ENCODE results near the gene GALM.
"Not testable (repeated sequence)": the region's sequence is repeated elsewhere in the genome, so short reads cannot be mapped to it uniquely, and the experiment has no call there.

The GALM gene

GRCh38 chr2:38713338-38713737 is 47.4 kb downstream of the GALM start:
- DNase-seq, result no peak

GRCh38 chr2:38714941-38715340 is 49.0 kb downstream of the GALM start:
- not testable (repeated sequence) for DNase-seq

- no peak for DNase-seq
Observed at GRCh38 chr2:38716185-38716584, 50.3 kb downstream of the GALM start.

- DNase-seq, result no peak
Observed at GRCh38 chr2:38718601-38719000, 52.7 kb downstream of the GALM start.

GRCh38 chr2:38719706-38720105 is 53.8 kb downstream of the GALM start:
- no peak for DNase-seq

GRCh38 chr2:38720613-38721241 is 54.8 kb downstream of the GALM start:
- DNase-seq, result no peak

GRCh38 chr2:38722271-38723061 is 56.6 kb downstream of the GALM start:
- peak; percentile 77 for DNase-seq

- no peak for DNase-seq
Observed at GRCh38 chr2:38723173-38723572, 57.3 kb downstream of the GALM start.

GRCh38 chr2:38727661-38728060 is 61.7 kb downstream of the GALM start:
- DNase-seq, result no peak

GRCh38 chr2:38728694-38729093 is 62.8 kb downstream of the GALM start:
- DNase-seq, result no peak

GRCh38 chr2:38731090-38731489 is 65.2 kb downstream of the GALM start:
- DNase-seq, result no peak

- no peak for DNase-seq
Observed at GRCh38 chr2:38731684-38732221, 65.8 kb downstream of the GALM start.

GRCh38 chr2:38733300-38733971 is 67.5 kb downstream of the GALM start:
- no peak for DNase-seq

- peak; percentile 41 for DNase-seq
Observed at GRCh38 chr2:38734299-38735058, 68.6 kb downstream of the GALM start.

GRCh38 chr2:38735999-38736320 is 70.0 kb downstream of the GALM start:
- peak; percentile 42 for DNase-seq

- not testable (repeated sequence) for DNase-seq
Observed at GRCh38 chr2:38737000-38737698, 71.2 kb downstream of the GALM start.

- no peak for DNase-seq
Observed at GRCh38 chr2:38737925-38738324, 72.0 kb downstream of the GALM start.

- no peak for DNase-seq
Observed at GRCh38 chr2:38739524-38739923, 73.6 kb downstream of the GALM start.

GRCh38 chr2:38740851-38741731 is 75.2 kb downstream of the GALM start:
- DNase-seq, result no peak

- no peak for DNase-seq
Observed at GRCh38 chr2:38742797-38743559, 77.1 kb downstream of the GALM start.

All from activated CD8-positive, alpha-beta memory T cell treated with anti-CD3 and anti-CD28 coated beads for 24 hours (primary cell).